ENCODE results near the gene FAM163B.

Gene FAM163B

GRCh38 chr9:133653638-133654037 lies 44.4 kb upstream of the FAM163B start:
- POLR2A ChIA-PET (ENCODE audit: low non-redundant PET): no interaction called here
- CTCF ChIA-PET: interaction anchor here (0.6 to 1.4 kb wide), 2 partner anchors 11 to 115 kb away, joined by 3 read pairs; no protein-coding TSS in a partner anchor
- no peak overlapping the region for H3K27ac ChIP-seq
- no peak for DNase-seq (ENCODE audit: low spot score)
- no peak for TF ChIP-seq CTCF (conservative IDR thresholded peaks at IDR 0.05; ENCODE audit: low read depth)

- TF ChIP-seq CTCF (conservative IDR thresholded peaks at IDR 0.05; ENCODE audit: low read depth): no peak
- POLR2A ChIA-PET (ENCODE audit: low non-redundant PET): no interaction called here
- no peak for DNase-seq (ENCODE audit: low spot score)
- CTCF ChIA-PET: interaction anchor here (0.6 kb wide), 1 partner anchor 92 kb away, joined by 3 read pairs; no protein-coding TSS in a partner anchor
- H3K27ac ChIP-seq: no peak overlapping the region
Measured at GRCh38 chr9:133650026-133650425, 40.8 kb upstream of the FAM163B start.

- no peak overlapping the region for H3K27ac ChIP-seq
- ChIA-PET CTCF (interaction anchor here (0.6 kb wide), 1 partner anchor 91 kb away, joined by 3 read pairs; no protein-coding TSS in a partner anchor), POLR2A (ENCODE audit: low non-redundant PET) (no interaction called here)
- no peak for DNase-seq (ENCODE audit: low spot score)
- no peak for TF ChIP-seq CTCF (conservative IDR thresholded peaks at IDR 0.05; ENCODE audit: low read depth)
Measured at GRCh38 chr9:133649194-133649593, 40.0 kb upstream of the FAM163B start.

GRCh38 chr9:133647765-133648469 lies 38.7 kb upstream of the FAM163B start:
- no peak overlapping the region for H3K27ac ChIP-seq
- CTCF ChIA-PET: interaction anchor here (0.6 to 0.7 kb wide), 2 partner anchors 95 to 346 kb away, joined by 3 to 4 read pairs; no protein-coding TSS in a partner anchor
- no peak for DNase-seq (ENCODE audit: low spot score)
- POLR2A ChIA-PET (ENCODE audit: low non-redundant PET): no interaction called here
- no peak for TF ChIP-seq CTCF (conservative IDR thresholded peaks at IDR 0.05; ENCODE audit: low read depth)

GRCh38 chr9:133647148-133647547 lies 38.0 kb upstream of the FAM163B start:
- ChIA-PET CTCF (no interaction called here), POLR2A (ENCODE audit: low non-redundant PET) (no interaction called here)
- no peak for DNase-seq (ENCODE audit: low spot score)
- no peak overlapping the region for H3K27ac ChIP-seq
- no peak for TF ChIP-seq CTCF (conservative IDR thresholded peaks at IDR 0.05; ENCODE audit: low read depth)

GRCh38 chr9:133645021-133645765 lies 36.0 kb upstream of the FAM163B start:
- CTCF ChIA-PET: interaction anchor here (0.6 kb wide), 1 partner anchor 378 kb away, joined by 3 read pairs; no protein-coding TSS in a partner anchor
- no peak for DNase-seq (ENCODE audit: low spot score)
- H3K27ac ChIP-seq: no peak overlapping the region
- TF ChIP-seq CTCF (conservative IDR thresholded peaks at IDR 0.05; ENCODE audit: low read depth): no peak
- POLR2A ChIA-PET (ENCODE audit: low non-redundant PET): no interaction called here

All from RWPE1 (cell line).